Keratinocyte (primary cell): ENCODE data around the gene TKT. TPM values are rescaled to one million over a fixed set of nuclear protein-coding genes. Genes with fewer than 3 reads are reported as not detected.

Experiments used
- DNase-seq: peaks from one replicate; pipeline ENCODE4 v3.0.0-alpha.2; 2011; ENCODE audit warnings: low read depth, missing footprints, low spot score
- FAIRE-seq: peaks from 2 replicates; lab custom pipeline; 2011; peaks lifted over from hg19 to GRCh38; lab: Jason Lieb, UNC
- H2AFZ ChIP-seq: 2 replicates; pipeline ENCODE4 v1.6.0; 2012; ENCODE audit warnings: low read length, control low read depth, inconsistent platforms; ENCODE audit not compliant: control insufficient read depth
- H3K27ac ChIP-seq: 2 replicates; pipeline ENCODE4 v1.5.1; 2011; ENCODE audit warnings: low read length; ENCODE audit not compliant: control insufficient read depth, insufficient read depth
- H3K27me3 ChIP-seq: 3 replicates; pipeline ENCODE4 v1.6.0; 2011; ENCODE audit warnings: low read length; ENCODE audit not compliant: control insufficient read depth, insufficient read depth; ENCODE audit errors: extremely low read depth
- H3K36me3 ChIP-seq, 2 experiments: 2 replicates in 1 of 2; 3 replicates in 1 of 2; pipeline ENCODE4 v1.5.1; 2011; ENCODE audit warnings: low read length in 2 of 2, mild to moderate bottlenecking in 1 of 2; ENCODE audit not compliant: control insufficient read depth in 2 of 2, insufficient read depth in 2 of 2; ENCODE audit errors: extremely low read depth in 1 of 2
- H3K4me1 ChIP-seq: 3 replicates; pipeline ENCODE4 v1.5.1; 2011; ENCODE audit warnings: low read length; ENCODE audit not compliant: control insufficient read depth, insufficient read depth; ENCODE audit errors: extremely low read depth
- H3K4me2 ChIP-seq: 3 replicates; pipeline ENCODE4 v1.6.0; 2011; ENCODE audit warnings: low read depth, low read length; ENCODE audit not compliant: control insufficient read depth, insufficient read depth; ENCODE audit errors: extremely low read depth
- H3K4me3 ChIP-seq, 3 experiments: fragments of 200-600 bp in 1 of 3; sonication (generic) in 1 of 3; 2 replicates in 2 of 3; 3 replicates in 1 of 3; pipeline ENCODE4 v1.5.1; 2011 to 2016; ENCODE audit warnings: low read length in 3 of 3, mild to moderate bottlenecking in 3 of 3, control low read depth in 2 of 3, inconsistent platforms in 1 of 3, low read depth in 1 of 3, mixed read lengths in 1 of 3, mixed run types in 1 of 3, moderate library complexity in 1 of 3; ENCODE audit not compliant: control insufficient read depth in 2 of 3, insufficient read depth in 2 of 3; ENCODE audit errors: extremely low read depth in 1 of 3
- H3K79me2 ChIP-seq: 2 replicates; pipeline ENCODE4 v1.6.0; 2012; ENCODE audit warnings: low read length; ENCODE audit not compliant: control insufficient read depth, insufficient read depth
- H3K9ac ChIP-seq: 3 replicates; pipeline ENCODE4 v1.6.0; 2011; ENCODE audit warnings: low read length; ENCODE audit not compliant: control insufficient read depth, insufficient read depth; ENCODE audit errors: extremely low read depth
- H3K9me1 ChIP-seq: 3 replicates; pipeline ENCODE4 v1.6.0; 2011; ENCODE audit warnings: low read length; ENCODE audit not compliant: control insufficient read depth, insufficient read depth; ENCODE audit errors: extremely low read depth
- H3K9me3 ChIP-seq: 2 replicates; pipeline ENCODE4 v1.5.1; 2012; ENCODE audit warnings: low read depth, low read length; ENCODE audit not compliant: control insufficient read depth
- H4K20me1 ChIP-seq: 3 replicates; pipeline ENCODE4 v1.6.0; 2011; ENCODE audit warnings: low read length; ENCODE audit not compliant: control insufficient read depth, insufficient read depth; ENCODE audit errors: extremely low read depth
- CTCF ChIP-seq, 3 experiments: IDR thresholded peaks in 1 of 3; conservative IDR thresholded peaks in 1 of 3; optimal IDR thresholded peaks in 1 of 3; 2 replicates in 2 of 3; 3 replicates in 1 of 3; pipeline versions ENCODE3 to v1.5.1; 2011; ENCODE audit warnings: low read length in 3 of 3, mild to moderate bottlenecking in 3 of 3, moderate library complexity in 2 of 3, control low read depth in 1 of 3, inconsistent platforms in 1 of 3; ENCODE audit not compliant: insufficient read depth in 2 of 3; ENCODE audit errors: extremely low read depth in 1 of 3
- EZH2 ChIP-seq: IDR thresholded peaks from one replicate; pipeline ENCODE4 v1.6.1; 2012; ENCODE audit warnings: inconsistent platforms, mild to moderate bottlenecking, low read length, moderate library complexity
- dilution Hi-C: fragments of 300-500 bp; cut with MboI; formaldehyde crosslinking; loops from one replicate; pipeline ENCODE4 v1.7.0; 2020; ENCODE audit warnings: low sequenced_read_pairs; ENCODE audit not compliant: extremely low pct_ligation_motif_present
- polyA plus RNA-seq, 5 experiments: library from polyadenylated mRNA; depleted of rRNA in 3 of 5; stranded (reverse) in 3 of 5; stranded (forward) in 1 of 5; unstranded in 1 of 5; fragments of >200 nt; gene quantifications; 1 replicate in 1 of 5; 2 replicates in 3 of 5; 3 replicates in 1 of 5; pipeline versions ENCODE4 v1.2.1 to v1.2.3, GENCODE V29; 2011 to 2012; ENCODE audit warnings: missing spikeins in 2 of 5, low read depth in 1 of 5, low replicate concordance in 1 of 5

The TKT gene
- polyA plus RNA-seq, 1 donor (not counting 4 experiments of a cell fraction or from before 2014, with no cell fraction given): 266 TPM

- no peak for FAIRE-seq
- H3K9me3 ChIP-seq: no peaks in the 10 kb centered on the region
- no peaks in the 10 kb centered on the region for H4K20me1 ChIP-seq
- H3K4me2 ChIP-seq: no peak overlapping the region
- no peak overlapping the region for H3K9ac ChIP-seq
- no peak overlapping the region for H2AFZ ChIP-seq
- H3K27ac ChIP-seq: no peak overlapping the region
- dilution Hi-C loops: no loop called here
- H3K27me3 ChIP-seq: no peaks in the 10 kb centered on the region
- no peak overlapping the region for H3K4me3 ChIP-seq
- no peaks in the 10 kb centered on the region for H3K9me1 ChIP-seq
- no peaks in the 10 kb centered on the region for H3K36me3 ChIP-seq
- no peaks in the 10 kb centered on the region for H3K79me2 ChIP-seq
- no peak for DNase-seq
- TF ChIP-seq EZH2 (no peak), CTCF (optimal IDR thresholded peaks at IDR 0.05 in 1 of 3, IDR thresholded peaks at IDR 0.05 in 1 of 3, conservative IDR thresholded peaks at IDR 0.05 in 1 of 3; ENCODE audit: extremely low read depth in 1 of 3, insufficient read depth in 2 of 3, low read length in 3 of 3) (no peak)
- peaks cover 3% of the 10 kb centered on the region for H3K4me1 ChIP-seq
These were observed 55.0 kb downstream of the TKT start for GRCh38 chr3:53200501-53201498.

- DNase-seq (no peak), FAIRE-seq (no peak)
- no peaks in the 10 kb centered on the region for H3K9me1 ChIP-seq
- no peaks in the 10 kb centered on the region for H3K9me3 ChIP-seq
- H3K27me3 ChIP-seq: no peaks in the 10 kb centered on the region
- TF ChIP-seq EZH2 (no peak), CTCF (optimal IDR thresholded peaks at IDR 0.05 in 1 of 3, IDR thresholded peaks at IDR 0.05 in 1 of 3, conservative IDR thresholded peaks at IDR 0.05 in 1 of 3; ENCODE audit: extremely low read depth in 1 of 3, insufficient read depth in 2 of 3, low read length in 3 of 3) (peak; percentile 16 to 52 (median 18))
- H3K36me3 ChIP-seq: no peaks in the 10 kb centered on the region
- dilution Hi-C loops: no loop called here
- H4K20me1 ChIP-seq: no peaks in the 10 kb centered on the region
- H3K4me2 ChIP-seq: no peak overlapping the region
- H3K4me1 ChIP-seq: peaks cover 3% of the 10 kb centered on the region
- H3K9ac ChIP-seq: no peak overlapping the region
- no peak overlapping the region for H2AFZ ChIP-seq
- no peak overlapping the region for H3K27ac ChIP-seq
- H3K4me3 ChIP-seq: no peak overlapping the region
- H3K79me2 ChIP-seq: no peaks in the 10 kb centered on the region
These were observed 56.0 kb downstream of the TKT start for GRCh38 chr3:53199834-53200233.
